Muscle layer of duodenum (tissue), 2 donors: ENCODE measurements around the gene SMIM7.
A peak's percentile ranks its signal among the peaks of the same experiment; 100 is the strongest.
"Not testable (repeated sequence)": the region's sequence is repeated elsewhere in the genome, so short reads cannot be mapped to it uniquely, and the experiment has no call there.

Source experiments
- H3K27ac ChIP-seq: one replicate; pipeline ENCODE4 v1.7.0; 2013; ENCODE audit warnings: mild to moderate bottlenecking, low read length
- H3K27me3 ChIP-seq: one replicate; pipeline ENCODE4 v1.7.0; 2013; ENCODE audit warnings: low read depth, mild to moderate bottlenecking, control low read depth, low read length
- H3K36me3 ChIP-seq, 2 donors: one replicate each; pipeline ENCODE4 v1.7.0; 2013; ENCODE audit warnings: low read length in 2 of 2, control low read depth in 1 of 2, mild to moderate bottlenecking in 1 of 2; ENCODE audit not compliant: insufficient read depth in 2 of 2, control insufficient read depth in 1 of 2
- H3K4me1 ChIP-seq, 2 donors: one replicate each; pipeline ENCODE4 v1.7.0; 2013; ENCODE audit warnings: low read length in 2 of 2, mild to moderate bottlenecking in 2 of 2, control low read depth in 1 of 2, moderate library complexity in 1 of 2; ENCODE audit not compliant: insufficient read depth in 2 of 2, control insufficient read depth in 1 of 2
- H3K4me3 ChIP-seq, 2 donors: one replicate each; pipeline ENCODE4 v1.7.0; 2013; ENCODE audit warnings: low read length in 2 of 2, low read depth in 1 of 2, mild to moderate bottlenecking in 1 of 2
- H3K9me3 ChIP-seq, 2 donors: one replicate each; pipeline ENCODE4 v1.7.0; 2013; ENCODE audit warnings: low read length in 2 of 2, control low read depth in 1 of 2, mild to moderate bottlenecking in 1 of 2; ENCODE audit not compliant: control insufficient read depth in 1 of 2
- donor health status: healthy.

The SMIM7 gene

DNA sequence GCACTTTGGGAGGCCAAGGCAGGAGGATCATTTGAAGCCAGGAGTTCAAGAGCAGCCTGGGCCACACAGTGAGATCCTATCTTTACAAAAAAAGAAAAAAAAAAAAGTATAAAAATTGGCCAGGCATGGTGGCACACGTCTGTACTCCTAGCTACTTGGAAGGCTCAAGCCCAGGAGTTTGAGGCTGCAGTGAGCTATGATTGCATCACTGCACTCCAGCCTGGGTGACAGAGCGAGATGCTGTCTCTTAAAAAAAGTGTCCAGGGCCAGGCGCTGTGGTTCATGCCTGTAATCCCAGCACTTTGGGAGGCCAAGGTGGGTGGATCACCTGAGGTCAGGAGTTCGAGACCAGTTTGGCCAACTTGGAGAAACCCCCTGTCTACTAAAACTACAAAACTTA is 13.9 kb upstream of the SMIM7 start:
- not testable (repeated sequence) for H3K4me1 ChIP-seq, H3K4me3 ChIP-seq, H3K27ac ChIP-seq, H3K9me3 ChIP-seq, H3K27me3 ChIP-seq, H3K36me3 ChIP-seq

DNA sequence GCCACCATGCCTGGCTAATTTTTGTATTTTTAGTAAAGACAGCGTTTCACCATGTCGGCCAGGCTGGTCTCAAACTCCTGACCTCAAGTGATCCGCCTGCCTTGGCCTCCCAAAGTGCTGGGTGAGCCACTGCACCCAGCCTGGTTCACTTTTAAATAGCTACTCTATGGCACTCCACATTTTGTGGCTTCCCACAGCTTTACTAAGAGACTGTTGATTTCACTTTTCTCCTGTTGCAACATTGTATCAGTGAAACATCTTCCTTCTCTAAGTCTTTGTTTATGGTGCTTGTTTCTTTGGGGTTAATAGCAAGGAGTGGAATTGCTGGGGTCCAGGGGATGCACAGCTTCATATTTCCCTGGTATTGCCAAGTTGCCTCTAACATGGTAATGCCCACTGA is 13.3 kb upstream of the SMIM7 start:
- H3K27ac ChIP-seq: no peak overlapping the region
- no peaks in the 10 kb centered on the region for H3K9me3 ChIP-seq
- no peaks in the 10 kb centered on the region for H3K4me1 ChIP-seq
- H3K27me3 ChIP-seq: no peaks in the 10 kb centered on the region
- no peaks in the 10 kb centered on the region for H3K36me3 ChIP-seq
- no peak overlapping the region for H3K4me3 ChIP-seq

DNA sequence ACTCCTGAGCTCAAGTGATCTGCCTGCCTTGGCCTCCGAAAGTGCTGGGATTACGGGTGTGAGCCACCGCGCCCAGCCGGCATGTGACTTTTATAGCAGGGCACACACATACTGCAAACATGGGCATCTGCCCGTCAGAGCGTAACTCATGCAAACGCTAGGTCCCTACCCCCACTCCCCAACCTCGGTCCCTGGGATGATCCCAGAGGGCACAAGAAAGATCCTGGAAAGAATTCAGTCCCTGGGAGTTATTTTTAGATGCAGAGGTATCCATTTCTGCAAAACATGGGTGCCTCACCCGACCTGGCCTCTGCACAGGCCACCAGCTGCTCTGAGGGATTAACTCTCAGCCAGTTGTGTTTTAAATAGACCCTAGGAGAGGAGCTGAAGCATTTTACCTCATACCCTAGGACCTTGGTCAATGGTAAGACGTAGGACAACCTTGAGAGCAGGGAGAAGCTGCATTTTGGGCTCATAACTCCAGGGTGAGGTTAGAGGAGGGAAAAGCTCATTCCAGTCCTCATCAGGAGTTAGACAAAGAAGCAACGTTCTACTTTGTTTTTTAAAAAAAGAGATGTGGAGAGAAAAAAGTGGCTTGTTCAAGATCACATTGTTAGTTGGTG is 11.8 kb upstream of the SMIM7 start:
- Histone ChIP-seq H3K4me1 (no peaks in the 10 kb centered on the region), H3K36me3 (no peaks in the 10 kb centered on the region), H3K27me3 (no peaks in the 10 kb centered on the region), H3K9me3 (no peaks in the 10 kb centered on the region), H3K4me3 (no peak overlapping the region), H3K27ac (no peak overlapping the region)

DNA sequence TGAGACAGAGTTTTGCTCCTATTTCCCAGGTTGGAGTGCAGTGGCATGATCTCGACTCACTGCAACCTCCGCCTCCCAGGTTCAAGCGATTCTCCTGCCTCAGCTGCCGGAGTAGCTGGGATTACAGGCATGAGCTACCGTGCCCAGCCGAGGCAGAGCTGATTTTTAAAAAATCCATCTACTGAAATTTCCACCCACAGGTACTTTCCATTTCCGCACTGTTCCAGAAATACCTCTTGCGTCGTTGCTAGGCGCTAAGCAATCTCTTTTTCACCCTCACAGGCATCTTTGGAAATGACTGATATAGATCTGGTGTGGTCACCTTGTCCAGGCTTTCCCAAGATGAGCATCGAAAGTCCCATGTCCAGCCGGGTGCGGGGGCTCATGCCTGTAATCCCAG is 10.3 kb upstream of the SMIM7 start:
- H3K27me3 ChIP-seq: no peaks in the 10 kb centered on the region
- no peak overlapping the region for H3K27ac ChIP-seq
- no peak overlapping the region for H3K4me3 ChIP-seq
- no peaks in the 10 kb centered on the region for H3K9me3 ChIP-seq
- H3K36me3 ChIP-seq: no peaks in the 10 kb centered on the region
- no peaks in the 10 kb centered on the region for H3K4me1 ChIP-seq

DNA sequence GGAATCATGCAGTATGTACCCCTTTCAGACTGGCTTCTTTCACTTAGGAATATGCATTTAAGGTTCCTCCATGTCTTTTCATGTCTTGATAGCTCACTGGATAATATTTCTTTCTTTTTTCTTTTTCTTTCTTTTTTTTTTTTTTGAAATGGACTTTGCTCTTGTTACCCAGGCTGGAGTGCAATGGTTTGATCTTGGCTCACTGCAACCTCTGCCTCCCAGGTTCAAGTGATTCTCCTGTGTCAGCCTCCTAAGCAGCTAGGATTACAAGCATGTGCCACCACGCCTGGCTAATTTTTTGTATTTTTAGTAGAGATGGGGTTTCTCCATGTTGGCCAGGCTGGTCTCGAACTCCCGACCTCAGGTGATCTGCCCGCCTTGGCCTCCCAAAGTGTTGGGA is 8.8 kb upstream of the SMIM7 start:
- not testable (repeated sequence) for H3K27me3 ChIP-seq, H3K36me3 ChIP-seq, H3K9me3 ChIP-seq, H3K4me1 ChIP-seq, H3K4me3 ChIP-seq, H3K27ac ChIP-seq

DNA sequence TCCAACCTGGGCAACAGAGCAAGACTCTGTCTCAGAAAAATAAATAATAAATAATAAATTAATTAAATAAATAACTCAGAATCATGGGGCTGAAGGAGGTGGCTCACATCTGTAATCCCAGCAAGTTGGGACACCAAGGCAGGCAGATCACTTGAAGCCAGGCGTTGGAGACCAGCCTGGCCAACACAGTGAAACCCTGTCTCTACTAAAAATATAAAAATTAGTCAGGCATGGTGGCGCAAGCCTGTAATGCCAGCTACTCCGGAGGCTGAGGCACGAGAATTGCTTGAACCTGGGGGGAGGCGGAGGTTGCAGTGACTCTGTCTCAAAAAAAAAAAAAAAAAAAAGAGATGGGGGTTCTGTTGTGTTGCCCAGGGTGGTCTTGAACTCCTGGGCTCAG is 8.2 kb upstream of the SMIM7 start:
- Histone ChIP-seq H3K4me1 (no peaks in the 10 kb centered on the region), H3K9me3 (no peaks in the 10 kb centered on the region), H3K27ac (no peak overlapping the region), H3K36me3 (no peaks in the 10 kb centered on the region), H3K27me3 (no peaks in the 10 kb centered on the region), H3K4me3 (no peak overlapping the region)

DNA sequence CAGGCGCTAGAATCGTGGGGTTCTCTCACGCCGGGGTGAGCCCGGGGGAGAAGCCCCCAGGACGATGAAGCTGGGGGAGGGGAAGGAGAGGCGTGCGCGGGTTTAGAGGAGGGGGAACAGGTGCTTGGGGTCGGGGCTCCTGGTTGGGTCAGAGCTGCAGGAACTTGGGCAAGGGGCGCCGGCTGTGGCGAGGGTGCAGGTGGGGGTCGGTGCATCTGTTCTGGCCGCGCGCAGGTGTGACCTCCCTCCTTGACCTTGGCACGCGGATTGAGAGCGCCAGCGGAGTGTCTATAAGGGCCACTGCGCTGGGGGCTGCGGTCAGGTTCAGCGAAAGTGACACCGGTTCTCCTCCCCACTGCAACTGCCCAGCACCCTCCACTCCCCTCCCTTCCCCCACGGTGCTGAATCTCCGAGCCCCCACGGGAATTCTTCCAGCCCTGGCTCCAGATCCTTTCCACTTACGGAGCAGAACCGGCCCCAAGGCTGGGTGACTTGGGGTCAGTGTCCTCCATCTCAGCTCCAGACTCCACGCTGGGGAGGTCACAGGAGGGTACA is 1.6 kb upstream of the SMIM7 start:
- Histone ChIP-seq H3K4me1 (peaks cover 4 to 31% of the 10 kb centered on the region in 2 donors), H3K4me3 (peak overlapping the region; percentile 39 to 98), H3K27ac (no peak overlapping the region), H3K9me3 (no peaks in the 10 kb centered on the region), H3K27me3 (no peaks in the 10 kb centered on the region), H3K36me3 (peaks cover 16 to 17% of the 10 kb centered on the region in 2 donors)

DNA sequence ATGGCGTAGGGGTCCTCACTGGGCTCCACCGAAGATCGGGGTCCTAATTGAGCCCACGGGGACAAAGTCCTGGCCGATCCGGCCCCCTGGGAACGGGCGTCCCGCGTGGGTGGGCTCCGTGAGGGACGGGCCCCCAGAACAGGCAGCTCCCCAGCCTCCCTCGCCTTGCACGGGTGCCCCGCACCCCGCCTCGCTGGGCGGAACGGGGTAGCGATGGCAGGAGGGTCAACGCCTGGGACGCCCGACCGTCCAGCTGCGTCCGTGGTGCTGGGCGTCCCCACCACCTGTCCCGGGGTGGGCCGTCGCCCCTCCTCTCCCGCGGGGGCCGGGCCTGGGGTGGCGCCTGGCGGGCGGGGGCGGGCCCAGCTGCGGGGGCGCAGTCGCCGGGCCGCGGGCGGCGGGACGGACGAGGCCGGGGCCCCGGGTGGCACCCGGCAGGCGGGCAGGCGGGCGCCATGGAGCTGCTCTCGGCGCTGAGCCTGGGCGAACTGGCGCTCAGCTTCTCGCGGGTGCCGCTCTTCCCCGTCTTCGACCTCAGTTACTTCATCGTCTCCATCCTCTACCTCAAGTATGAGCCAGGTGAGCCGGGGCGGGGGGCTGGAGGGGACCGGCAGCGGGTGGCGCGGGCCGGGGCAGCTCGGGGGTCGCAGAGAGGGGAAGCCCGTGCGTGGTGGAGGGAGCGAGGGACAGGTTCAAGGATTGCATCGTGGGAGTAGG is 977 bp upstream of the SMIM7 start, which contains the start of gene TMEM38A:
TMEM38A (plus strand) TSS at position 377 of the 717 bp plus-strand sequence; CDS start at position 456, 79 bp downstream.
- no peaks in the 10 kb centered on the region for H3K27me3 ChIP-seq
- H3K4me3 ChIP-seq: peak within 1 kb of the TSS; percentile 89 to 98
- H3K36me3 ChIP-seq: peaks cover 18 to 24% of the 10 kb centered on the region in 2 donors
- peaks cover 4 to 31% of the 10 kb centered on the region in 2 donors for H3K4me1 ChIP-seq
- no peaks in the 10 kb centered on the region for H3K9me3 ChIP-seq
- peak within 1 kb of the TSS; percentile 85 for H3K27ac ChIP-seq

DNA sequence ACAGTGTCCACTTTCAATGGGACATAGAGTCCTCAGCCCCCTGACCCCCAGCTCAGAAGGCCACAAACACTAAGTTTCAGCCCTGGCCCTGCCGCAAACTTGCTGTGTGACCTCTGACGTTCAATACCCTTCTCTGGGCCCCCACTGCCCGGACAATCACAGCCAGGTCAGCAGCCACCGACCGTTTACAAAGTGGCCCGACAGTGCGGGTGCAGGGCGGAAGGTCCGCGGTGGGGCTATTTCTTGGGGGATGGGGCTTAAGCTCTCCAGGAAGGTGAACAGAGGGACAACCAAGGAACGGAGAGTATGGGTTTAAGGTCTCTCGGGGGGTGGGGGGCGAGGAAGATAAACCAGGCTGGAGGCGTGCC is 496 bp downstream of the SMIM7 start:
- H3K27me3 ChIP-seq: no peaks in the 10 kb centered on the region
- peaks cover 4 to 31% of the 10 kb centered on the region in 2 donors for H3K4me1 ChIP-seq
- no peaks in the 10 kb centered on the region for H3K9me3 ChIP-seq
- H3K27ac ChIP-seq: peak overlapping the region; percentile 85
- H3K36me3 ChIP-seq: peaks cover 29 to 36% of the 10 kb centered on the region in 2 donors
- H3K4me3 ChIP-seq: peak overlapping the region; percentile 89 to 98

DNA sequence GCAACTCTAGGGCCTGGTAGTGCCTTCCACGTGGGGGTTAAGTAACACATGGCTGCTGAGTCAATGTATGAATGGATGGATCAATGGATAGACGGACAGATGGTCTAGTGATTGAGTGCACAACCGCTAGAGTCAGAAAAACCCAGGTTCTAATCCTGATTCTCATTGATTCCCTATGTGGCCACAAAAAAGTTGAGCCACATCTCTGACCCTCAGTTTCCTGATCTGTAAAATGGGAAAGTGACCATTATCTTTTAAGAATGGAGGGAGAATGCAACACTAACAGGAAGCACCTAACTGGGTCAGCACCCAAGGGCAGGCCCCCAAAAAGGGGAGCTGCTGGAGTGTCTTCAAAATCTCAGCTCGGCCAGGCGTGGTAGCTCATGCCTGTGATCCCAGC is 2.6 kb downstream of the SMIM7 start:
- no peak overlapping the region for H3K27ac ChIP-seq
- H3K4me1 ChIP-seq: peaks cover 4 to 31% of the 10 kb centered on the region in 2 donors
- peaks cover 41 to 56% of the 10 kb centered on the region in 2 donors for H3K36me3 ChIP-seq
- H3K4me3 ChIP-seq: no peak overlapping the region
- no peaks in the 10 kb centered on the region for H3K9me3 ChIP-seq
- H3K27me3 ChIP-seq: no peaks in the 10 kb centered on the region

DNA sequence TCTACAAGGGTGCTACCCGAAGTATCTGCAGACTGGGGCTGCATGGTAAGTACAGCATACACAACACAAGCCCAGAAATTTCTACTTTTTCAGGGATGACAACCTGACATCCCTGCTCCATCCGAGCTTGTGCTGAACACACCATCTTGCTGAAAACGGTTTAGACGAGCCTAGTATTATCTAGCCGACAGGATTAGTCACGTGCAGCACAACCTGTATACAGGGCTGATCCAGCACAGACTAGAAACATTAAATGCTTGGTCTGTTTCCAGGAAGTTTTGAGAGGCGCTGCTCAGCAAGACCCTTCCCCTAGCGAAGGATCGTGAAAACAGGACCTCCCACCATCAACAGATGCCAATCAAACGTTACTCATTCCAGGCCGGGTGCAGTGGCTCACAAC is 4.2 kb downstream of the SMIM7 start:
- Histone ChIP-seq H3K4me3 (no peak overlapping the region), H3K27ac (no peak overlapping the region), H3K36me3 (peaks cover 57 to 72% of the 10 kb centered on the region in 2 donors), H3K9me3 (no peaks in the 10 kb centered on the region), H3K4me1 (peaks cover 4 to 22% of the 10 kb centered on the region in 2 donors), H3K27me3 (no peaks in the 10 kb centered on the region)
